ENCODE measurements around the gene ATP10A.

Gene ATP10A

GRCh38 chr15:25687276-25687675, 175.9 kb downstream of the ATP10A start:
- TF ChIP-seq EZH2 (optimal IDR thresholded peaks at IDR 0.05; ENCODE audit: low read depth, low read length) (no peak), EZH2phosphoT487 (IDR thresholded peaks at IDR 0.05; ENCODE audit: low read length) (no peak)
- TF ChIP-seq, protein P1, sequence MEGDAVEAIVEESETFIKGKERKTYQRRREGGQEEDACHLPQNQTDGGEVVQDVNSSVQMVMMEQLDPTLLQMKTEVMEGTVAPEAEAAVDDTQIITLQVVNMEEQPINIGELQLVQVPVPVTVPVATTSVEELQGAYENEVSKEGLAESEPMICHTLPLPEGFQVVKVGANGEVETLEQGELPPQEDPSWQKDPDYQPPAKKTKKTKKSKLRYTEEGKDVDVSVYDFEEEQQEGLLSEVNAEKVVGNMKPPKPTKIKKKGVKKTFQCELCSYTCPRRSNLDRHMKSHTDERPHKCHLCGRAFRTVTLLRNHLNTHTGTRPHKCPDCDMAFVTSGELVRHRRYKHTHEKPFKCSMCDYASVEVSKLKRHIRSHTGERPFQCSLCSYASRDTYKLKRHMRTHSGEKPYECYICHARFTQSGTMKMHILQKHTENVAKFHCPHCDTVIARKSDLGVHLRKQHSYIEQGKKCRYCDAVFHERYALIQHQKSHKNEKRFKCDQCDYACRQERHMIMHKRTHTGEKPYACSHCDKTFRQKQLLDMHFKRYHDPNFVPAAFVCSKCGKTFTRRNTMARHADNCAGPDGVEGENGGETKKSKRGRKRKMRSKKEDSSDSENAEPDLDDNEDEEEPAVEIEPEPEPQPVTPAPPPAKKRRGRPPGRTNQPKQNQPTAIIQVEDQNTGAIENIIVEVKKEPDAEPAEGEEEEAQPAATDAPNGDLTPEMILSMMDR (IDR thresholded peaks at IDR 0.05; ENCODE audit: low read length) = no peak
- Histone ChIP-seq H3K9me2 (replicated peaks; ENCODE audit: insufficient read depth, low read length) (no peaks in the 10 kb centered on the region), H2AFZ (ENCODE audit: low read length) (no peak overlapping the region), H3K4me2 (ENCODE audit: low read depth, low read length) (no peak overlapping the region), H3F3A (ENCODE audit: insufficient read depth, low read length) (no peaks in the 10 kb centered on the region), H3K9me3 (replicated peaks; ENCODE audit: insufficient read depth, low read length) (no peaks in the 10 kb centered on the region), H3K9ac (ENCODE audit: low read length) (no peak overlapping the region), H3K4me3 (ENCODE audit: low read length) (no peak overlapping the region), H3K4me1 (ENCODE audit: low read length) (no peaks in the 10 kb centered on the region), H3K27me3 (replicated peaks; ENCODE audit: insufficient read depth, low read length) (no peaks in the 10 kb centered on the region), H3K36me3 (replicated peaks; ENCODE audit: insufficient read depth, low read length) (no peaks in the 10 kb centered on the region), H3K79me2 (ENCODE audit: low read length) (no peaks in the 10 kb centered on the region), H3K27ac (ENCODE audit: low read length) (no peak overlapping the region), H4K20me1 (ENCODE audit: insufficient read depth, low read length) (no peaks in the 10 kb centered on the region)
- no peak for DNase-seq

GRCh38 chr15:25686780-25687179, 176.3 kb downstream of the ATP10A start:
- no peak for DNase-seq
- Histone ChIP-seq H3K27ac (ENCODE audit: low read length) (no peak overlapping the region), H3K9me3 (replicated peaks; ENCODE audit: insufficient read depth, low read length) (no peaks in the 10 kb centered on the region), H4K20me1 (ENCODE audit: insufficient read depth, low read length) (no peaks in the 10 kb centered on the region), H3F3A (ENCODE audit: insufficient read depth, low read length) (no peaks in the 10 kb centered on the region), H3K79me2 (ENCODE audit: low read length) (no peaks in the 10 kb centered on the region), H3K4me3 (ENCODE audit: low read length) (no peak overlapping the region), H3K4me2 (ENCODE audit: low read depth, low read length) (no peak overlapping the region), H3K27me3 (replicated peaks; ENCODE audit: insufficient read depth, low read length) (no peaks in the 10 kb centered on the region), H2AFZ (ENCODE audit: low read length) (no peak overlapping the region), H3K9me2 (replicated peaks; ENCODE audit: insufficient read depth, low read length) (no peaks in the 10 kb centered on the region), H3K4me1 (ENCODE audit: low read length) (no peaks in the 10 kb centered on the region), H3K36me3 (replicated peaks; ENCODE audit: insufficient read depth, low read length) (no peaks in the 10 kb centered on the region), H3K9ac (ENCODE audit: low read length) (no peak overlapping the region)
- TF ChIP-seq, protein P1 (IDR thresholded peaks at IDR 0.05; ENCODE audit: low read length) = no peak
- TF ChIP-seq EZH2phosphoT487 (IDR thresholded peaks at IDR 0.05; ENCODE audit: low read length) (no peak), EZH2 (optimal IDR thresholded peaks at IDR 0.05; ENCODE audit: low read depth, low read length) (no peak)

DNA sequence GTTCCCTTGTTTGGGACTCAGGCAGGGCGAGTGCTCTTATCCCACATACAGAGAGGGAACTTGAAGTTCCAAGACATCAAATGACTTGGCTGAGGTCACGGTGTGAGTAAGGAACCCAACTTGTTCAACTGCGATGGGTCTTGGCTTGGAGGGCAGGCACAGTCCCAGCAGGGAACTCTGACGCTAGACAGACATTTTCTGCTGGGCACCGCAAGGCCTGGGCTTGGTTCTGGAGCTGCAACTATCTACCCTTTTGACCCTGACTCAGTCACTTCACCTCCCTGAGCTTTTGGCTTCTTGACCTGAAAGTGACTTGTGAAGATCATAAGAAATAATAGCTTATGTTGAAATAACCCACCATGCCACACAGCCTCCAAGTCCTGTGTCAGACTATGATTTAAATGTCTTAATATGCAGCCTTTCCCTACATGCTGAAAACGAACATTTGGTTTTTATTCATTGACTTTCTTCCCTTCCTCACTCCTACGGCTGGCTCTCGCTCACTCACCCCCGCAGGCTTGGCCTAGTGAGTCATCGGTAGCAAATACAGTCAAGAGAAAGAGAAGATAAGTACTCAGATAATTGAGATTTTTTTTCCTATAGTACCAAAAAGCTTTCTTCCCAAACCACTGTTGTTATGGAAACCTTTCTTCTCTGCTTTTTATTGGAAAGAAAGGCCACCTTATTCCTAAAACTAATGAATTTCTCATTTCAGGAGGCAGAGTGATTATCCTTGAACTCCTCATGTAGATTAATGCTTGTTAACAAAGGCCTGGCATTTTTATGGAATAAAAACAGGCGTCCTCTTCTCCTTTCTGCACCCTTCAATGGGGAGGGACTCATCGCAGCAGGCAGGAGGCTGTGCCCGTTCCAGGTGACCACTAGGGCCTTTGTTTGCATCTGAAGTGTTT, 178.4 kb downstream of the ATP10A start:
- no peak overlapping the region for H3K9ac ChIP-seq (ENCODE audit: low read length)
- no peaks in the 10 kb centered on the region for H3K79me2 ChIP-seq (ENCODE audit: low read length)
- no peaks in the 10 kb centered on the region for H3K9me3 ChIP-seq (replicated peaks; ENCODE audit: insufficient read depth, low read length)
- TF ChIP-seq EZH2phosphoT487 (IDR thresholded peaks at IDR 0.05; ENCODE audit: low read length) (no peak), EZH2 (optimal IDR thresholded peaks at IDR 0.05; ENCODE audit: low read depth, low read length) (no peak)
- TF ChIP-seq, protein P1 (IDR thresholded peaks at IDR 0.05; ENCODE audit: low read length) = no peak
- H3K4me1 ChIP-seq (ENCODE audit: low read length) = no peaks in the 10 kb centered on the region
- no peaks in the 10 kb centered on the region for H4K20me1 ChIP-seq (ENCODE audit: insufficient read depth, low read length)
- no peak overlapping the region for H2AFZ ChIP-seq (ENCODE audit: low read length)
- no peak overlapping the region for H3K27ac ChIP-seq (ENCODE audit: low read length)
- H3K36me3 ChIP-seq (replicated peaks; ENCODE audit: insufficient read depth, low read length) = no peaks in the 10 kb centered on the region
- H3F3A ChIP-seq (ENCODE audit: insufficient read depth, low read length) = no peaks in the 10 kb centered on the region
- DNase-seq = no peak
- no peaks in the 10 kb centered on the region for H3K27me3 ChIP-seq (replicated peaks; ENCODE audit: insufficient read depth, low read length)
- no peak overlapping the region for H3K4me3 ChIP-seq (ENCODE audit: low read length)
- no peak overlapping the region for H3K4me2 ChIP-seq (ENCODE audit: low read depth, low read length)
- H3K9me2 ChIP-seq (replicated peaks; ENCODE audit: insufficient read depth, low read length) = no peaks in the 10 kb centered on the region

Data from MM.1S (cell line).